Caco-2 (cell line): Measurements from ENCODE around the gene NAA15. TPM values are rescaled to one million over a fixed set of nuclear protein-coding genes. Genes with fewer than 3 reads are reported as not detected.

Experiments used
- BruUV-seq: library from RNA; stranded (reverse); fragments of 400-500 nt; replicated peaks from 2 replicates; lab custom pipeline; 2021; lab: Mats Ljungman, UMichigan
- CTCF ChIA-PET: fragments of 300-600 bp; sonication (Branson Sonifier 250); formaldehyde crosslinking; loops from one replicate; lab custom pipeline; 2022; ENCODE audit warnings: antibody characterized with exemption; lab: Charles Lee
- POLR2A ChIA-PET: fragments of 300-600 bp; sonication (Branson Sonifier 250); formaldehyde crosslinking; loops from one replicate; lab custom pipeline; 2022; ENCODE audit warnings: antibody characterized with exemption; lab: Charles Lee
- DNase-seq, 2 experiments: peaks; one replicate each; pipeline versions ENCODE4 v3.0.0 to v3.0.0-alpha.2; 2020 to 2022
- H3K27me3 ChIP-seq: replicated peaks from 2 replicates; pipeline ENCODE4 v1.6.0; 2011; ENCODE audit warnings: low read length; ENCODE audit not compliant: control insufficient read depth, insufficient read depth
- H3K36me3 ChIP-seq: 2 replicates; pipeline ENCODE4 v1.5.1; 2011; ENCODE audit warnings: low read length; ENCODE audit not compliant: control insufficient read depth, insufficient read depth
- H3K4me1 ChIP-seq: fragments of 250-450 bp; sonication (Bioruptor Pico); 2 replicates; pipeline ENCODE4 v1.5.1; 2020; ENCODE audit warnings: mild to moderate bottlenecking
- H3K4me3 ChIP-seq: 2 replicates; pipeline ENCODE4 v1.5.1; 2011; ENCODE audit warnings: low read depth, mild to moderate bottlenecking, control low read depth, low read length
- H3K9me3 ChIP-seq: fragments of 250-450 bp; sonication (Bioruptor Pico); 2 replicates; pipeline ENCODE4 v1.5.1; 2020; ENCODE audit warnings: mild to moderate bottlenecking, moderate library complexity
- H3K27ac Mint-ChIP-seq: one replicate; pipeline ENCODE4 v1.8.0; 2022; ENCODE audit warnings: mixed read lengths; ENCODE audit not compliant: unreplicated experiment
- H3K27me3 Mint-ChIP-seq: one replicate; pipeline ENCODE4 v1.8.0; 2022; ENCODE audit warnings: mixed read lengths; ENCODE audit not compliant: insufficient read depth, unreplicated experiment
- H3K36me3 Mint-ChIP-seq: one replicate; pipeline ENCODE4 v1.8.0; 2022; ENCODE audit warnings: mild to moderate bottlenecking, mixed read lengths; ENCODE audit not compliant: insufficient read depth, unreplicated experiment
- H3K4me1 Mint-ChIP-seq: one replicate; pipeline ENCODE4 v1.8.0; 2022; ENCODE audit warnings: low read depth, mixed read lengths; ENCODE audit not compliant: unreplicated experiment
- H3K4me3 Mint-ChIP-seq: one replicate; pipeline ENCODE4 v1.8.0; 2022; ENCODE audit warnings: mild to moderate bottlenecking, moderate library complexity, mixed read lengths; ENCODE audit not compliant: unreplicated experiment
- H3K9me3 Mint-ChIP-seq: one replicate; pipeline ENCODE4 v1.8.0; 2022; ENCODE audit warnings: mixed read lengths; ENCODE audit not compliant: unreplicated experiment
- intact Hi-C: fragments of 100-400 bp; cut with micrococcal nuclease; formaldehyde crosslinking; loops from one replicate; pipeline ENCODE4 v1.10.0; 2022; ENCODE audit not compliant: unreplicated experiment
- total RNA-seq: library from RNA; stranded (reverse); gene quantifications from 2 replicates; pipeline ENCODE4 v1.2.3, GENCODE V29; 2022
- TF ChIP-seq, protein P1 (sequence below), 2 experiments: fragments of 200-600 bp in 1 of 2; IDR thresholded peaks; 1 replicate in 1 of 2; 2 replicates in 1 of 2; pipeline versions ENCODE4 v1.5.1 to v1.8.0; 2011 to 2022; ENCODE audit warnings: antibody characterized with exemption in 1 of 2, control low read depth in 1 of 2, inconsistent platforms in 1 of 2, low read depth in 1 of 2, low read length in 1 of 2, mild to moderate bottlenecking in 1 of 2, moderate library complexity in 1 of 2; ENCODE audit not compliant: insufficient read depth in 1 of 2, severe bottlenecking in 1 of 2, unreplicated experiment in 1 of 2

Gene NAA15
- total RNA-seq, 1 experiment from 2014 or later: 63.1 TPM

DNA sequence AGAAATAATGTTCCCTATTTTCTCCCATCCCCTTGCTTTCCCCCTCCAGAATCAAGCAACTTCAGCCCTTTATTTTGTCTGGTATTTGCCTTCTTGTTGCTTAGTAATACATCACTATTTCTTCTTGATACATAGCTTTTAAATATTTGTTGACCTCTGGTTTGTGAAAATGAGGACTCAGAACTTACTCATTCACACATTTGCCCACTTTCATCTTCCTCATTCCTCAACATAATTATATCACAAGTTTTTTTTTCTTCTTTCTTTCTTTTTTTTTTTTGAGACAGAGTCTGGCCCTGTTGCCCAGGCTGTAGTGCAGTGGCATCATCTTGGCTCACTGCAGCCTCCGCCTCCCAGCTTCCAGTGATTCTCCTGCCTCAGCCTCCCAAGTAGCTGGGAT is 29.9 kb downstream of the NAA15 start:
- Mint-ChIP-seq H3K27ac (no peak overlapping the region), H3K4me3 (no peak overlapping the region), H3K4me1 (peaks cover 15% of the 10 kb centered on the region), H3K9me3 (no peaks in the 10 kb centered on the region), H3K27me3 (no peaks in the 10 kb centered on the region), H3K36me3 (peaks cover 55% of the 10 kb centered on the region)
- intact Hi-C loops: no loop called here
- Histone ChIP-seq H3K4me3 (no peak overlapping the region), H3K27me3 (no peaks in the 10 kb centered on the region), H3K9me3 (no peaks in the 10 kb centered on the region), H3K4me1 (no peaks in the 10 kb centered on the region), H3K36me3 (no peaks in the 10 kb centered on the region; the same call in 1 of the 2 replicates)
- TF ChIP-seq, protein P1, sequence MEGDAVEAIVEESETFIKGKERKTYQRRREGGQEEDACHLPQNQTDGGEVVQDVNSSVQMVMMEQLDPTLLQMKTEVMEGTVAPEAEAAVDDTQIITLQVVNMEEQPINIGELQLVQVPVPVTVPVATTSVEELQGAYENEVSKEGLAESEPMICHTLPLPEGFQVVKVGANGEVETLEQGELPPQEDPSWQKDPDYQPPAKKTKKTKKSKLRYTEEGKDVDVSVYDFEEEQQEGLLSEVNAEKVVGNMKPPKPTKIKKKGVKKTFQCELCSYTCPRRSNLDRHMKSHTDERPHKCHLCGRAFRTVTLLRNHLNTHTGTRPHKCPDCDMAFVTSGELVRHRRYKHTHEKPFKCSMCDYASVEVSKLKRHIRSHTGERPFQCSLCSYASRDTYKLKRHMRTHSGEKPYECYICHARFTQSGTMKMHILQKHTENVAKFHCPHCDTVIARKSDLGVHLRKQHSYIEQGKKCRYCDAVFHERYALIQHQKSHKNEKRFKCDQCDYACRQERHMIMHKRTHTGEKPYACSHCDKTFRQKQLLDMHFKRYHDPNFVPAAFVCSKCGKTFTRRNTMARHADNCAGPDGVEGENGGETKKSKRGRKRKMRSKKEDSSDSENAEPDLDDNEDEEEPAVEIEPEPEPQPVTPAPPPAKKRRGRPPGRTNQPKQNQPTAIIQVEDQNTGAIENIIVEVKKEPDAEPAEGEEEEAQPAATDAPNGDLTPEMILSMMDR (IDR thresholded peaks at IDR 0.05; ENCODE audit: insufficient read depth in 1 of 2, low read depth in 1 of 2, low read length in 1 of 2, severe bottlenecking in 1 of 2, unreplicated experiment in 1 of 2): no peak
- BruUV-seq: no TSS peak
- ChIA-PET POLR2A (interaction anchor here (0.6 kb wide), 1 partner anchor 89 kb away, joined by 4 read pairs; no protein-coding TSS in a partner anchor), CTCF (no interaction called here)
- DNase-seq: no peak

- CTCF ChIA-PET: no interaction called here
- H3K9me3 ChIP-seq: no peaks in the 10 kb centered on the region
- no TSS peak for BruUV-seq
- no peaks in the 10 kb centered on the region for H3K4me1 ChIP-seq
- H3K4me3 ChIP-seq: no peak overlapping the region
- Mint-ChIP-seq H3K36me3 (peaks cover 65% of the 10 kb centered on the region), H3K27ac (no peak overlapping the region), H3K4me1 (peaks cover 20% of the 10 kb centered on the region), H3K4me3 (no peak overlapping the region), H3K27me3 (no peaks in the 10 kb centered on the region), H3K9me3 (no peaks in the 10 kb centered on the region)
- intact Hi-C loops: no loop called here
- no peaks in the 10 kb centered on the region; the same call in 1 of the 2 replicates for H3K36me3 ChIP-seq
- POLR2A ChIA-PET: no interaction called here
- TF ChIP-seq, protein P1 (IDR thresholded peaks at IDR 0.05; ENCODE audit: insufficient read depth in 1 of 2, low read depth in 1 of 2, low read length in 1 of 2, severe bottlenecking in 1 of 2, unreplicated experiment in 1 of 2): no peak
- DNase-seq: no peak
- no peaks in the 10 kb centered on the region for H3K27me3 ChIP-seq
Measured at GRCh38 chr4:139333046-139333445, 31.7 kb downstream of the NAA15 start.

DNA sequence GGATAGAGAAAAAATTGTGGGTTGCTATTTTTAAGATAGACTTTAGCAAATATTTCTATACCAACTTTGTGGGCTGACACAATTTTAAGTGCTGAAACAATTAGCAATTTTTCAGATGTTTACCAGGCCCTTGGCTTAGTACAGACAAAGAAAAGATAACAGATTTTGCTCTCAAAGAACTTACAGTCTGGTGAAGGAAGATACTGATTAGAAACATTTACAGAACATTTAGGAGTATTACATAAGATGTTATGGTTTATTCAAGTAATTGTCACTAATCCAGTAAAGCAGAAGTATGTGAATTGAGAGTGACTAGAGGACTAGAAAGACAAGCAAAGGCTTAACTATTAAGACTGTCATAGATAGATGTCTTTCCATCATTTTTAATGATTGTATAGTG is 36.3 kb downstream of the NAA15 start:
- BruUV-seq: no TSS peak
- H3K36me3 Mint-ChIP-seq: peaks cover 71% of the 10 kb centered on the region
- no peak overlapping the region for H3K27ac Mint-ChIP-seq

More for the DNA sequence above, 36.3 kb downstream of the NAA15 start:
- no peaks in the 10 kb centered on the region for H3K27me3 ChIP-seq
- H3K9me3 ChIP-seq: no peaks in the 10 kb centered on the region
- ChIA-PET POLR2A (no interaction called here), CTCF (no interaction called here)
- Mint-ChIP-seq H3K4me3 (no peak overlapping the region), H3K9me3 (no peaks in the 10 kb centered on the region), H3K27me3 (no peaks in the 10 kb centered on the region), H3K4me1 (peaks cover 7% of the 10 kb centered on the region)
- no peak overlapping the region for H3K4me3 ChIP-seq
- intact Hi-C loops: no loop called here
- H3K36me3 ChIP-seq: no peaks in the 10 kb centered on the region; the same call in 1 of the 2 replicates
- H3K4me1 ChIP-seq: no peaks in the 10 kb centered on the region
- no peak for DNase-seq
- TF ChIP-seq, protein P1 (IDR thresholded peaks at IDR 0.05; ENCODE audit: insufficient read depth in 1 of 2, low read depth in 1 of 2, low read length in 1 of 2, severe bottlenecking in 1 of 2, unreplicated experiment in 1 of 2): no peak
